Bronchial epithelial cell (primary cell): ENCODE measurements around the gene KCTD14. TPM values are rescaled to one million over a fixed set of nuclear protein-coding genes. Genes with fewer than 3 reads are reported as not detected.
"Not testable (repeated sequence)": the region's sequence is repeated elsewhere in the genome, so short reads cannot be mapped to it uniquely, and the experiment has no call there.

Source experiments
- DNase-seq: peaks from one replicate; pipeline ENCODE4 v3.0.0-alpha.2; 2010; ENCODE audit warnings: low read depth
- FAIRE-seq: peaks from 2 replicates; lab custom pipeline; 2011; peaks lifted over from hg19 to GRCh38; lab: Jason Lieb, UNC
- H3K27me3 ChIP-seq: 2 replicates; pipeline ENCODE4 v1.5.1; 2011; ENCODE audit warnings: low read length; ENCODE audit not compliant: control insufficient read depth, insufficient read depth
- H3K36me3 ChIP-seq: 2 replicates; pipeline ENCODE4 v1.5.1; 2011; ENCODE audit warnings: low read length; ENCODE audit not compliant: control insufficient read depth, insufficient read depth
- H3K4me3 ChIP-seq: 2 replicates; pipeline ENCODE4 v1.5.1; 2011; ENCODE audit warnings: mild to moderate bottlenecking, low read depth, low read length, control low read depth
- CTCF ChIP-seq: IDR thresholded peaks from 2 replicates; pipeline ENCODE4 v1.5.1; 2011; ENCODE audit warnings: mild to moderate bottlenecking, moderate library complexity, low read length, control low read depth, inconsistent platforms; ENCODE audit not compliant: insufficient read depth, severe bottlenecking
- total RNA-seq: library from RNA; depleted of rRNA; stranded (reverse); fragments of >200 nt; gene quantifications from 2 replicates; pipeline ENCODE4 v1.2.1, GENCODE V29; 2014

Gene KCTD14
- total RNA-seq, 1 donor from 2014 or later: 1.3 TPM

GRCh38 chr11:78045851-78046485 lies 22.9 kb upstream of the KCTD14 start:
- peak; percentile 100 for TF ChIP-seq CTCF
- Histone ChIP-seq H3K27me3 (no peaks in the 10 kb centered on the region), H3K36me3 (no peaks in the 10 kb centered on the region), H3K4me3 (peak overlapping the region; percentile 19)
- FAIRE-seq: no peak
- peak; percentile 29 for DNase-seq

- H3K27me3 ChIP-seq: no peaks in the 10 kb centered on the region
- no peak overlapping the region for H3K4me3 ChIP-seq
- no peaks in the 10 kb centered on the region for H3K36me3 ChIP-seq
- DNase-seq (no peak), FAIRE-seq (no peak)
- no peak for TF ChIP-seq CTCF
Observed at GRCh38 chr11:78044706-78045105, 21.6 kb upstream of the KCTD14 start.

GRCh38 chr11:78041843-78042440 lies 18.9 kb upstream of the KCTD14 start:
- DNase-seq (no peak), FAIRE-seq (no peak)
- Histone ChIP-seq H3K36me3 (no peaks in the 10 kb centered on the region), H3K4me3 (no peak overlapping the region), H3K27me3 (no peaks in the 10 kb centered on the region)
- no peak for TF ChIP-seq CTCF

GRCh38 chr11:78041380-78041719 lies 18.3 kb upstream of the KCTD14 start:
- H3K36me3 ChIP-seq, H3K27me3 ChIP-seq, FAIRE-seq, DNase-seq, H3K4me3 ChIP-seq: not testable (repeated sequence)

GRCh38 chr11:78040691-78041379 lies 17.8 kb upstream of the KCTD14 start:
- H3K27me3 ChIP-seq: no peaks in the 10 kb centered on the region
- TF ChIP-seq CTCF: no peak
- no peak for DNase-seq
- H3K4me3 ChIP-seq: no peak overlapping the region
- no peak for FAIRE-seq
- no peaks in the 10 kb centered on the region for H3K36me3 ChIP-seq

GRCh38 chr11:78039919-78040671 lies 17.0 kb upstream of the KCTD14 start:
- H3K36me3 ChIP-seq: no peaks in the 10 kb centered on the region
- no peak for TF ChIP-seq CTCF
- DNase-seq: peak; percentile 89
- no peaks in the 10 kb centered on the region for H3K27me3 ChIP-seq
- FAIRE-seq: no peak
- no peak overlapping the region for H3K4me3 ChIP-seq
